HepG2 (cell line): Measurements from ENCODE around the gene ING5. TPM values are rescaled to one million over a fixed set of nuclear protein-coding genes. Genes with fewer than 3 reads are reported as not detected.

Experiments
- HMG20A ChIP-seq: IDR thresholded peaks from 2 replicates; pipeline ENCODE4 v1.6.1; 2016; ENCODE audit warnings: borderline replicate concordance
- KDM6A ChIP-seq: IDR thresholded peaks from 2 replicates; pipeline ENCODE4 v1.6.1; 2016; ENCODE audit warnings: low read depth
- KLF13 ChIP-seq: sonication (generic); formaldehyde crosslinking; IDR thresholded peaks from 2 replicates; pipeline ENCODE4 v1.4.0; 2020; ENCODE audit warnings: mild to moderate bottlenecking, missing genetic modification reagents
- KLF9 ChIP-seq: IDR thresholded peaks from 2 replicates; pipeline ENCODE4 v1.6.1; 2016; ENCODE audit warnings: low read depth
- POLR2A ChIP-seq, 2 experiments: IDR thresholded peaks; 2 replicates each; pipeline ENCODE4 v1.6.1; 2011; ENCODE audit warnings: low read depth in 2 of 2, low read length in 2 of 2, mild to moderate bottlenecking in 1 of 2, moderate library complexity in 1 of 2; ENCODE audit not compliant: insufficient read depth in 1 of 2
- POLR2AphosphoS5 ChIP-seq: IDR thresholded peaks from 2 replicates; pipeline ENCODE4 v1.6.1; 2012; ENCODE audit warnings: low read depth, low read length
- POLR2G ChIP-seq: fragments of 200-400 bp; formaldehyde crosslinking; IDR thresholded peaks from 2 replicates; pipeline ENCODE4 v1.6.1; 2018; ENCODE audit warnings: mild to moderate bottlenecking, low read depth, low read length, moderate library complexity
- SSRP1 ChIP-seq: IDR thresholded peaks from 2 replicates; pipeline ENCODE4 v1.6.1; 2016; ENCODE audit warnings: control low read depth
- ZC3H13 ChIP-seq: sonication (generic); formaldehyde crosslinking; IDR thresholded peaks from 2 replicates; pipeline ENCODE4 v1.8.1; 2023; ENCODE audit warnings: mild to moderate bottlenecking, missing genetic modification reagents, moderate library complexity
- ZNF326 ChIP-seq: sonication (generic); formaldehyde crosslinking; IDR thresholded peaks from 2 replicates; pipeline ENCODE4 v1.4.0; 2020; ENCODE audit warnings: missing genetic modification reagents, borderline replicate concordance
- polyA plus RNA-seq, 8 experiments: library from polyadenylated mRNA; depleted of rRNA in 3 of 8; stranded (reverse) in 7 of 8; unstranded in 1 of 8; fragments of >200 nt; fragmentation: Illumina TruSeq in 4 of 8; extraction: Trizol in 4 of 8; gene quantifications; 2 replicates each; pipeline versions ENCODE4 v1.2.1 to v1.2.3, GENCODE V29; 2011 to 2016; ENCODE audit warnings: low read depth in 4 of 8, missing spikeins in 1 of 8, mixed read lengths in 1 of 8; ENCODE audit not compliant: insufficient read depth in 1 of 8
- total RNA-seq, 5 experiments: library from RNA; depleted of rRNA; stranded (reverse); fragments of >200 nt; fragmentation: Illumina TruSeq; extraction: Trizol; gene quantifications; 2 replicates each; pipeline ENCODE4 v1.2.3, GENCODE V29; 2016; ENCODE audit warnings: low read depth in 1 of 5
- TF ChIP-seq, protein P1 (sequence below): sonication (generic); formaldehyde crosslinking; IDR thresholded peaks from 2 replicates; pipeline ENCODE4 v1.4.0; 2020; ENCODE audit warnings: missing genetic modification reagents; ENCODE audit errors: not compliant biosample characterization
- TF ChIP-seq, protein P2 (sequence below): sonication (generic); formaldehyde crosslinking; IDR thresholded peaks from 2 replicates; pipeline ENCODE4 v1.4.0; 2020; ENCODE audit warnings: missing genetic modification reagents
- TF ChIP-seq, protein P3 (sequence below), 2 experiments: IDR thresholded peaks; 2 replicates each; pipeline ENCODE4 v1.6.1; 2011 to 2012; ENCODE audit warnings: low read length in 2 of 2, borderline replicate concordance in 1 of 2, low read depth in 1 of 2, mild to moderate bottlenecking in 1 of 2, moderate library complexity in 1 of 2

Gene ING5
- total and polyA plus RNA-seq, 2 of the 13 experiments (the other 11 are each of a cell fraction or from before 2014, with no cell fraction given), result 61.9 to 71.9 TPM

DNA sequence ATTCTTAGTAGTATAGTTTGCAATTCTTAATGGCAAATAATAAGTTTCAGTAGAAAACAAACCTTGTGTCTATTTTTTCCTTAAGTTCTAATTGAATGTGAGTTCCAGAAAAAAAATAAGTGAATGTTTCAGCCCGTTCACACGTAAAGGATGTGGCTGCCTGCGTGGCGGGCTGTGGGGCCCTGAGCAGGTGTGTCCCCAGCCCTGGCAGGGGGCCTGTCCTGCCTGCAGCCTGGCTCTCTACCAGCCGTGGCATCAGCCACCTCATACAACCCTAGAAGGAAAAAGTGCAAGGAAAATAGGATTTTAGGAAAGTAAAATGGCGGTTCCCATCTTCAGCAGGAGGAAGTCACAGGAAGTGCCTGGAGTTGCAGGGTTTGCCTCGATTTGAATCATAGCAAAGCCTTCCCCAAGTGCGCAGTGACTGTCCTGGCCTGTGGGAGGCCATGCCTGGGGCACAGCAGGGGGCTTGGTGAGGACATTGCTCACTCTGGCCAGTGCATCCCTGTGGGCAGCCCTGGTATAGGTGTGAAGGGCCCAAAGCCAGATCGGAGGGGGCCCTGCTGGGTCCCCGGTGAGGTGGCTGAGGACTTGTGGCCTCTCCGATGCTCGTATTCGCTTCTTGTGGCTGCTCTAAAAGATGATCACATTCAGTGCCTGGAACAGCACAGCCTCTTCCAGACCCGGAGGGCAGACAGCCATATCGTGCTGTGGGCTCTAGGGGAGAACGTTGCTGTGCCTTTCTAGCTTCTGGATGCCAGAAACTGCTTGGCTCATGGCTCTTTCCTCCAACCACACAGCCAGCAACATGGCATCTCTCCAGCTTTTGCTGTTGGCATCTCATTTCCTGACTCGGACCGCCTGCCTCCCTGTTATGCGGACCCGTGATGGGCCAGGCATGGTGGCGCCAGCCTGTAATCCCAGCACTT is 27.8 kb upstream of the ING5 start (continued):
- TF ChIP-seq, protein P1, sequence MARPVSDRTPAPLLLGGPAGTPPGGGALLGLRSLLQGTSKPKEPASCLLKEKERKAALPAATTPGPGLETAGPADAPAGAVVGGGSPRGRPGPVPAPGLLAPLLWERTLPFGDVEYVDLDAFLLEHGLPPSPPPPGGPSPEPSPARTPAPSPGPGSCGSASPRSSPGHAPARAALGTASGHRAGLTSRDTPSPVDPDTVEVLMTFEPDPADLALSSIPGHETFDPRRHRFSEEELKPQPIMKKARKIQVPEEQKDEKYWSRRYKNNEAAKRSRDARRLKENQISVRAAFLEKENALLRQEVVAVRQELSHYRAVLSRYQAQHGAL, result no peak
- TF ChIP-seq POLR2A (IDR thresholded peaks at IDR 0.05; ENCODE audit: insufficient read depth in 1 of 2, low read depth in 2 of 2, low read length in 2 of 2) (0 out of 4 replicates have a peak, but pooled peaks of 1 of the 2 experiments have one; percentile 46), SSRP1 (no peak), ZC3H13 (CRISPR knock-in tag) (peak; percentile 49; the same call in 1 of the 2 replicates), POLR2AphosphoS5 (peak; percentile 45), KLF13 (0 out of 2 replicates have a peak, but pooled peaks have one; percentile 29), HMG20A (CRISPR knock-in tag) (no peak), ZNF326 (CRISPR knock-in tag) (no peak), KLF9 (CRISPR knock-in tag) (no peak), KDM6A (CRISPR knock-in tag) (no peak), POLR2G (peak; percentile 50)
- TF ChIP-seq, protein P2, sequence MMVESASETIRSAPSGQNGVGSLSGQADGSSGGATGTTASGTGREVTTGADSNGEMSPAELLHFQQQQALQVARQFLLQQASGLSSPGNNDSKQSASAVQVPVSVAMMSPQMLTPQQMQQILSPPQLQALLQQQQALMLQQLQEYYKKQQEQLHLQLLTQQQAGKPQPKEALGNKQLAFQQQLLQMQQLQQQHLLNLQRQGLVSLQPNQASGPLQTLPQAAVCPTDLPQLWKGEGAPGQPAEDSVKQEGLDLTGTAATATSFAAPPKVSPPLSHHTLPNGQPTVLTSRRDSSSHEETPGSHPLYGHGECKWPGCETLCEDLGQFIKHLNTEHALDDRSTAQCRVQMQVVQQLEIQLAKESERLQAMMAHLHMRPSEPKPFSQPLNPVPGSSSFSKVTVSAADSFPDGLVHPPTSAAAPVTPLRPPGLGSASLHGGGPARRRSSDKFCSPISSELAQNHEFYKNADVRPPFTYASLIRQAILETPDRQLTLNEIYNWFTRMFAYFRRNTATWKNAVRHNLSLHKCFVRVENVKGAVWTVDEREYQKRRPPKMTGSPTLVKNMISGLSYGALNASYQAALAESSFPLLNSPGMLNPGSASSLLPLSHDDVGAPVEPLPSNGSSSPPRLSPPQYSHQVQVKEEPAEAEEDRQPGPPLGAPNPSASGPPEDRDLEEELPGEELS (CRISPR knock-in tag), result no peak
- TF ChIP-seq, protein P3, sequence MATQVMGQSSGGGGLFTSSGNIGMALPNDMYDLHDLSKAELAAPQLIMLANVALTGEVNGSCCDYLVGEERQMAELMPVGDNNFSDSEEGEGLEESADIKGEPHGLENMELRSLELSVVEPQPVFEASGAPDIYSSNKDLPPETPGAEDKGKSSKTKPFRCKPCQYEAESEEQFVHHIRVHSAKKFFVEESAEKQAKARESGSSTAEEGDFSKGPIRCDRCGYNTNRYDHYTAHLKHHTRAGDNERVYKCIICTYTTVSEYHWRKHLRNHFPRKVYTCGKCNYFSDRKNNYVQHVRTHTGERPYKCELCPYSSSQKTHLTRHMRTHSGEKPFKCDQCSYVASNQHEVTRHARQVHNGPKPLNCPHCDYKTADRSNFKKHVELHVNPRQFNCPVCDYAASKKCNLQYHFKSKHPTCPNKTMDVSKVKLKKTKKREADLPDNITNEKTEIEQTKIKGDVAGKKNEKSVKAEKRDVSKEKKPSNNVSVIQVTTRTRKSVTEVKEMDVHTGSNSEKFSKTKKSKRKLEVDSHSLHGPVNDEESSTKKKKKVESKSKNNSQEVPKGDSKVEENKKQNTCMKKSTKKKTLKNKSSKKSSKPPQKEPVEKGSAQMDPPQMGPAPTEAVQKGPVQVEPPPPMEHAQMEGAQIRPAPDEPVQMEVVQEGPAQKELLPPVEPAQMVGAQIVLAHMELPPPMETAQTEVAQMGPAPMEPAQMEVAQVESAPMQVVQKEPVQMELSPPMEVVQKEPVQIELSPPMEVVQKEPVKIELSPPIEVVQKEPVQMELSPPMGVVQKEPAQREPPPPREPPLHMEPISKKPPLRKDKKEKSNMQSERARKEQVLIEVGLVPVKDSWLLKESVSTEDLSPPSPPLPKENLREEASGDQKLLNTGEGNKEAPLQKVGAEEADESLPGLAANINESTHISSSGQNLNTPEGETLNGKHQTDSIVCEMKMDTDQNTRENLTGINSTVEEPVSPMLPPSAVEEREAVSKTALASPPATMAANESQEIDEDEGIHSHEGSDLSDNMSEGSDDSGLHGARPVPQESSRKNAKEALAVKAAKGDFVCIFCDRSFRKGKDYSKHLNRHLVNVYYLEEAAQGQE (IDR thresholded peaks at IDR 0.05; ENCODE audit: borderline replicate concordance in 1 of 2, low read depth in 1 of 2, low read length in 2 of 2), result no peak
